Mucosa of descending colon (tissue), 3 donors: ENCODE measurements around the gene OPCML. TPM values are rescaled to one million over a fixed set of nuclear protein-coding genes. Genes with fewer than 3 reads are reported as not detected.

Experiments
- ATAC-seq: fragments of 200-7000 bp; cut with Tn5 transposase; one replicate; pipeline ENCODE4 v1.9.1; 2020; ENCODE audit warnings: mild to moderate bottlenecking, moderate library complexity
- DNase-seq, 3 donors: peaks; one replicate each; pipeline ENCODE4 v3.0.0-alpha.2; 2020
- H3K36me3 ChIP-seq: fragments of 200-600 bp; one replicate; pipeline ENCODE4 v1.8.0; 2021; ENCODE audit warnings: low read depth, mild to moderate bottlenecking
- H3K4me1 ChIP-seq: fragments of 200-600 bp; one replicate; pipeline ENCODE4 v1.8.0; 2021; ENCODE audit warnings: low read depth, mild to moderate bottlenecking
- H3K4me3 ChIP-seq: fragments of 200-600 bp; one replicate; pipeline ENCODE4 v1.8.0; 2021; ENCODE audit warnings: mild to moderate bottlenecking
- H3K9me3 ChIP-seq: fragments of 200-600 bp; one replicate; pipeline ENCODE4 v1.8.0; 2021; ENCODE audit warnings: mild to moderate bottlenecking
- intact Hi-C, 2 donors: fragments of 100-400 bp; cut with DNase I in 1 of 2; cut with micrococcal nuclease in 1 of 2; formaldehyde crosslinking; loops; one replicate each; pipeline versions ENCODE4 v1.11.0 to v1.11.1; 2022; cut with DNase I, micrococcal nuclease
- total RNA-seq, 3 donors: library from RNA; stranded (reverse); fragmentation: NEBNext Ultra II Directional in 2 of 3; extraction: Animal tissue kit (Norgen Biotek cat#: 25700) in 2 of 3; gene quantifications; one replicate each; pipeline versions ENCODE4 v1.2.1 to v1.2.4, GENCODE V29; 2021 to 2023
- TF ChIP-seq, protein P1 (sequence below): fragments of 200-600 bp; IDR thresholded peaks from one replicate; pipeline ENCODE4 v1.8.0; 2022; ENCODE audit warnings: antibody characterized with exemption, mild to moderate bottlenecking
- donor health status: DM: no; HTN: no; CAD: no; lungs with moderate emphysema.
- donor health status: DM: no; HTN: no; CAD: no.
- donor health status: DM: no; HTN: yes; CAD: no.

Gene OPCML
- total RNA-seq, 3 donors from 2014 or later = 0.10 to 0.47 TPM; not detected in 1

- TF ChIP-seq, protein P1, sequence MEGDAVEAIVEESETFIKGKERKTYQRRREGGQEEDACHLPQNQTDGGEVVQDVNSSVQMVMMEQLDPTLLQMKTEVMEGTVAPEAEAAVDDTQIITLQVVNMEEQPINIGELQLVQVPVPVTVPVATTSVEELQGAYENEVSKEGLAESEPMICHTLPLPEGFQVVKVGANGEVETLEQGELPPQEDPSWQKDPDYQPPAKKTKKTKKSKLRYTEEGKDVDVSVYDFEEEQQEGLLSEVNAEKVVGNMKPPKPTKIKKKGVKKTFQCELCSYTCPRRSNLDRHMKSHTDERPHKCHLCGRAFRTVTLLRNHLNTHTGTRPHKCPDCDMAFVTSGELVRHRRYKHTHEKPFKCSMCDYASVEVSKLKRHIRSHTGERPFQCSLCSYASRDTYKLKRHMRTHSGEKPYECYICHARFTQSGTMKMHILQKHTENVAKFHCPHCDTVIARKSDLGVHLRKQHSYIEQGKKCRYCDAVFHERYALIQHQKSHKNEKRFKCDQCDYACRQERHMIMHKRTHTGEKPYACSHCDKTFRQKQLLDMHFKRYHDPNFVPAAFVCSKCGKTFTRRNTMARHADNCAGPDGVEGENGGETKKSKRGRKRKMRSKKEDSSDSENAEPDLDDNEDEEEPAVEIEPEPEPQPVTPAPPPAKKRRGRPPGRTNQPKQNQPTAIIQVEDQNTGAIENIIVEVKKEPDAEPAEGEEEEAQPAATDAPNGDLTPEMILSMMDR = no peak
- Histone ChIP-seq H3K4me3 (no peak overlapping the region), H3K4me1 (no peaks in the 10 kb centered on the region), H3K36me3 (no peaks in the 10 kb centered on the region), H3K9me3 (no peaks in the 10 kb centered on the region)
- intact Hi-C loops = no loop called here
- no peak for ATAC-seq
- no peak for DNase-seq
These were observed 518.0 kb downstream of the OPCML start for GRCh38 chr11:133014337-133014736.

DNA sequence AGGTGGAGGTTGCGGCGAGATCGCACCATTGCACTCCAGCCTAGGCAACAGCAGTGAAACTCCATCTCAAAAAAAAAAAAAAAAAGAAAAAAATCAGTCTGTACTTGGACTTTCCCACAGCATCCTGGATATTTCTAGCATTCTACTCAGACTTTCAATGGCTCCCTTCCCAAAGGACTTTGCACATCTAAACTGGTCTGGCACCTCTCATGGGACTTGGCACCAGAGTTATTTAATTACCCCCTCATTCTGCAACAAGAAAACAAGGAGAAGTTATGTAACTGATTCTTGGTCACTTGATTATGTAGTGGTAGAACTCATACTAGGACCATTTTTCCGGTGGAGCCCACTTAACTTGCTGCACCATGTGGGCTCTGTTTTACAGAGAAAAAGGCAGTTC lies 519.5 kb downstream of the OPCML start:
- no peaks in the 10 kb centered on the region for H3K36me3 ChIP-seq
- no peaks in the 10 kb centered on the region for H3K9me3 ChIP-seq
- TF ChIP-seq, protein P1 = no peak
- DNase-seq (no peak), ATAC-seq (no peak)
- intact Hi-C loops = no loop called here
- no peak overlapping the region for H3K4me3 ChIP-seq
- H3K4me1 ChIP-seq = no peaks in the 10 kb centered on the region

DNA sequence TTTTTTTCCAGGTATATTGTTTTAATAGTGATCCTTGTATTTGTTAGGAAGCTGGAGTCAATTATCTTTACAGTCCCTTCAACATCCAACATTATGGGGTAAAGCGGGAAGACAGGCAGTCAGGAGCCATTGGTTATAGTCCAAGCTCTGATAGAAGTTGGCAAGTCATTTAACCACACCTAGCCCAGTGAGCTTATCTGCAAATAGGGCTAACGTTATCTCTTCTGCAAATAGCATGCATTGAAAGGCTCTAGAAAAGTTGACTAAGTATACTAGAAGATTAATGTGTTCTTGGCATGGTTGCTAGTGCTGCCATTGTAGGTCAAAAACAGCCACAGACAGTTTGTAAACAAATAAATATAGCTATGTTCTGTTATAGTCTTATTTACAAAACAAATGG lies 520.7 kb downstream of the OPCML start:
- H3K4me1 ChIP-seq = no peaks in the 10 kb centered on the region
- intact Hi-C loops = no loop called here
- DNase-seq (no peak), ATAC-seq (no peak)
- peaks cover under 1% of the 10 kb centered on the region for H3K9me3 ChIP-seq
- H3K36me3 ChIP-seq = no peaks in the 10 kb centered on the region
- TF ChIP-seq, protein P1 = no peak
- H3K4me3 ChIP-seq = no peak overlapping the region

DNA sequence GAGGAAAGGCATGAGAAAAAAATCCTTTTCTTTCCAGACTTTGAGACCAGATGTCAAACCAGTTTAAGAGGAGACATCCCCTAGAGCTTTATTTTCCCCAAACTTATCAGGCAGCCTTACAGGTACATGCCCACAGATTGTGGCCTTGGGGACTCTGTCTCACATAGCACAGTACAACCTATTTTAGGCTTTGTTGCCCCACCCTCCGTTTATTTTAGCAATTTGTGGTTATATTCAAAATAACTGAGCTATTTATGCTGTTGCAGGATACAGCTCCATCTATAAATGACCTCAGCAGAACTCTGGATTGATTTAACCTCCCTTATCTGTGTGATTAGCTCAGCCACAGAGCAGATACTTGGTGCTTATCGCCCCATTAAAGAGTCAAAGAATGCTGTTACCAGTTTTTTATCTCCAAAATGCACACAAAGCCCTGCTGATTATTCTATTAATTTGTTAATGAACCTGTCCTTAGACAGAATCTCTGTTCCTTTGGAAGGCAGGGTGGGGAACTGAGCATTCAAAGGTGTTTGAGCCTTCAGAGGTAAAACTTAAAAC lies 525.2 kb downstream of the OPCML start:
- H3K4me3 ChIP-seq = no peak overlapping the region
- no peak for DNase-seq
- TF ChIP-seq, protein P1 = no peak
- H3K36me3 ChIP-seq = no peaks in the 10 kb centered on the region
- no peaks in the 10 kb centered on the region for H3K4me1 ChIP-seq
- intact Hi-C loops = no loop called here
- H3K9me3 ChIP-seq = peaks cover 2% of the 10 kb centered on the region
- no peak for ATAC-seq

DNA sequence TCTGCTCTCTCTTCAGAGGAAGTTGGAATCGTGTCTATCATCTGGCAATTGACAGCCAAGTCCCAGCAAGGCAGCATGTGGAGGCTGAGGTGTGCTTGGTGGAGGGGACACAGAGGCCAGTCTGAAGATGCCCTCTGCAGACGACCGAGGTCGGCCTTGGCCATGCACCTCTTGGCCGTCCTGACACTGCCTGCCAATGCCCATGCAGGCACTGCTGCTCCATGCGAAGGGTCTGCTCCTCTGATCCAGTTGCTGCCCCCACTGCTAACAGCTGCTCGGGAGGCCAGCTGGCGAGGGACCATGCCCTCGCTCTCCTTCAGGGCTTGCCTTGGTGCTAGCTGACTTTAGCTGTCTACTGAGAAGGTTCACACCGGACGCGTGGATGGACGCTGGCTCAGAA lies 527.9 kb downstream of the OPCML start:
- Histone ChIP-seq H3K9me3 (peaks cover 2% of the 10 kb centered on the region), H3K4me1 (no peaks in the 10 kb centered on the region), H3K4me3 (no peak overlapping the region), H3K36me3 (no peaks in the 10 kb centered on the region)
- intact Hi-C loops = no loop called here
- DNase-seq (no peak), ATAC-seq (no peak)
- TF ChIP-seq, protein P1 = no peak

- DNase-seq = no peak
- Histone ChIP-seq H3K36me3 (no peaks in the 10 kb centered on the region), H3K4me3 (no peak overlapping the region), H3K4me1 (no peaks in the 10 kb centered on the region), H3K9me3 (no peaks in the 10 kb centered on the region)
- intact Hi-C loops = no loop called here
- TF ChIP-seq, protein P1 = no peak
- ATAC-seq = no peak
These were observed 532.8 kb downstream of the OPCML start for GRCh38 chr11:132999516-132999915.
